Hepatic stellate cell (primary cell): ENCODE results near the gene PLEKHA1.

ENCODE experiments used
- DNase-seq: peaks from one replicate; pipeline ENCODE4 v3.0.0; 2011; ENCODE audit warnings: low spot score

The PLEKHA1 gene

DNA sequence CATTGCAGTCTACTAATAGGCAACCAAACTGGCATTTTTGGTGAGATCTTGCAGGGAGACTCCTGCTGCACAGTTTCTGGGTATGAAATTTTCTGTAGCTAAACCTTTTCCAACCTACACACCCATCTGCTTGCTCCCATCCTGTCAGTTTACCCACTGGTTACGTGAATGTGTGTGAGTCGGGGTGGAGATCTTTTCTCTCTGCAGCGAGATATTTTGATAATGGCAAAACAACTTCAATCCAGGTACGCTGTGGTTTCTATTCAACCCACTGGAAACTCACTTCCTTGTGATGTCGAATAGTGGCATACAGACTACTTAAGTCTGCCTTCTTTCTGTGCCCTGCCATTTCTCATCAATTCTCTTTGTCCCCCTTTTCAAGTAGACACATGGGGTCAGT is 4.5 kb downstream of the PLEKHA1 start:
- DNase-seq, result no peak

DNA sequence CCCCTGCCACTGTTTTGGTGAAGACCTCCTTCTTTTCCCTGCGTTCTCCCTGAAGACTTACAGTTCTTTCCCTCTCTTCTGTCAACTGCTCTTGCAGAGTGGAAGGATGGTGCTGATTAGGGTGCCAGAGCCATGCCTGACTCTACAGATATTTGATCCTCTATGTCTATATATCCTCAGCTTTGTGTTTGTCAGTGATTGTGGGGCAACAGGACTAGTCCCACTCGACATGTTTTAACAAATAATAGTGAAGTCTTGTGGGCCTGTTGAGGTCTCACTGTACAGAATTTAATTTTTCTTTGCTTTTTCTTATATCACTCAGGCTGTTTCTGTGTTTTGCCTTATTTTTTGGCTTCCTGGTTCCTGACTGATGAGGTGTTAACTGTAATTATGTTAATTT is 5.0 kb downstream of the PLEKHA1 start:
- DNase-seq, result no peak

GRCh38 chr10:122380703-122381102 is 6.2 kb downstream of the PLEKHA1 start:
- no peak for DNase-seq

GRCh38 chr10:122381680-122382079 is 7.2 kb downstream of the PLEKHA1 start:
- DNase-seq, result no peak

GRCh38 chr10:122386514-122386913 is 12.0 kb downstream of the PLEKHA1 start:
- DNase-seq, result no peak

GRCh38 chr10:122387572-122387971 is 13.1 kb downstream of the PLEKHA1 start:
- DNase-seq, result no peak

DNA sequence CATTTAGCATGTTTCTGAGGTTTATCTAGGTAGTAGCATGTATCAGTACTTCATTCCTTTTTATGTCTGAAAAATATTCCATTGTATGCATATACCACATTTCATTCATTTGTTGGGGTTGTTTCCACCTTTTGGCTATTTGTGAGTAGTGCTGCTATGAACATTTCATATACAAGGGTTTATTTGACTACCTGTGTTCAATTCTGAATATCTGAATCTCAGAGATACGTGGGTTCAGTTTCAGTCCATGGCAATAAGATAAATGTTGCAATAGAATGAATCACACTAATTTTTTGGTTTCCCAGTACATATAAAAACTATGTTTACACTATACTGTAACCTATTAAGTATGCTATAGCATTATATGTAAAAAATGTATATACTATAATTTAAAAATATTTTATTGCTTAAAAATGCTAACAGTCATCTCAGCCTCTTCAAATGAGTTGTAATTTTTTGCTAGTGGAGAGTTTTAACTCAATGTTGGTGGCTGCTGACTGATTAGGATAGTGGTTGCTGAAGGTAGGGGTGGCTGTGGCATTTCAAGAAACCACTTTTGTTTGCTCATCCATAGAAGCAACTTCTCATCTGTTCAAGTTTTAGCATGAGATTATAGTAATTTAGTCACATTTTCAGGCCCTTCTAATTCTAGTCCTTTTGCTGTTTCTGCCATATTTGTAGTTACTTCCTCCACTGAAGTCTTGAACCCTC is 13.9 kb downstream of the PLEKHA1 start:
- no peak for DNase-seq

- DNase-seq, result no peak
These were observed 15.8 kb downstream of the PLEKHA1 start for GRCh38 chr10:122390271-122390670.

- DNase-seq, result no peak
These were observed 16.2 kb downstream of the PLEKHA1 start for GRCh38 chr10:122390679-122391078.

DNA sequence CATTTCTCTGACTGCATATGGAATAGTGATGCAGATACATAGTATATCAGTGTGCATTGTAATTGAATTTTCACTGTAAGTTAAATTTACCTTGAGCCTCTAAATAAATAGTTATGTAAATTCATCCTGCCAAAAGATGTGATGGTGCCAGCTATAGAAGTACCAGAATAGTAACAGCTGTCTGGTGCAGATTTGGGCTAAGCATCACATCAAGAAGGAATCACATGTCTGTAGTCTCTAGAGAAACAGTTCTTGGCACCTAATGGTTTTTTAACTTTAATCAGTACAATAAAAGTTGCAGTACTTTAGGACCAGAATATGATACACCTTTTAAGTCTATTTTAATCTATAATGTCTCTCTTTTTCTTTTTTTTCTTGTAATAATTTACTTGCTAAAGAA is 17.4 kb downstream of the PLEKHA1 start:
- DNase-seq, result no peak

- DNase-seq, result no peak
These were observed 18.3 kb downstream of the PLEKHA1 start for GRCh38 chr10:122392835-122393234.

- DNase-seq, result no peak
These were observed 18.8 kb downstream of the PLEKHA1 start for GRCh38 chr10:122393288-122393687.

DNA sequence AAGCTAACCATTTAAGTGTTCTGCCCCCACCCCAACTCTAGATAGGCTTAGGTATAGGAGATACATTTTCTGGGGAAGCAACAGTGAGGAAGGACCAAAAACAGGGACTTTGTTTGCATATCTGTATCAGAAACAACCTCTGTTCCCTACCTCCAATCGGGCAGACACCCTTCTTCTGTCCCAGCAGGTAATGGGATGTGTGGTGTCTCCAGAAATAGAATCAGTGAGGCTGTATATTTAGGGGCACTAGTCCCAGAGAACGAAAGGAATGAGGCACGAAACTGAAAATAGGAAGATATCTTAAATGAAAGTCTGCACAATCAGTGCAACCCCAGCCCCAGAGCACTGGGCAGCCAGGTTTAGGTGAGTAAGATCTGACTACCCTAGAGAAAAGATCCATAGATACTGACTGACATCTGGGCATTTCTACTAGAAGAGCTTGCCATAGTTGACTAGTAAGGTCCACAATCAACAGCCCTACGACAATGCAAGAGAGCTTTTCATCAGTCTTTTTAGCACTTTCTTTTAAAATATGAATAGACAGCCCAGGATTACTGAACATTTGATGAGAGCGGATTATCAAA is 28.1 kb downstream of the PLEKHA1 start:
- no peak for DNase-seq

- no peak for DNase-seq
These were observed 30.1 kb downstream of the PLEKHA1 start for GRCh38 chr10:122404576-122404975.

DNA sequence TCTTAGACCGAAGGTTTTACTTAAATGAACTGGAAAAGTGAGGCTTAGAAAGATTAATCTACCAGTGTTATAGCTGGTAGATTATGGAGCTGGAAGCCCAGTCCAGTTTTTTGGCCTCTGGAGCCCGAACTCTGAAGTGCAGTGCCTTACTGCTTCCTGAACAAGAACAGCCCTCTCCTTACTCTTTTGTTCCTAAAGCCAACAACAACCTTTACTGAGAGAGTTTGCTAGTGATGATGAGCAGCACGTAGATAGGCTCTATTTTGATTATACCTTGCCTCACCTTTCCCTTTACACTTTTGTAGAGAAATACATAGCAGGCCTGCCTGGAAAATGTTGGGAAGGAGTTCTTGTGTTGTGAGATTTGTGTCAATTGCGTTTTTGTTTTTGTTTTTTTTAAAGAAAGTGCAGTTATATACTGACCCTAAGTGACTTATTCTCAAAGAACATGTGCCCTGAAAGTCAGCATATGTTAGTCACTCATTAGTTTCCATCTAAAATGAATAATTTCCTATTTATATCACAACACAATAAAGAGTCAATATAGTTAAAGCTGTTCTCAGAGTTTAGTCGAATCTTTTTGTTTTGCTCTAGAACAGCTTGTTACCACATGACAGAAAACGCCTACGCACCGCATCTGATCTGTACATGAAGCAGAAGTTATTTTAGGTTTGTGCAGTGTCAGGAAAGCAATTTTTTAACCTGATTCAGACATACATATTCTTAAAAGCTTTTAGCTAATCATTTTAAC is 33.0 kb downstream of the PLEKHA1 start:
- no peak for DNase-seq

DNA sequence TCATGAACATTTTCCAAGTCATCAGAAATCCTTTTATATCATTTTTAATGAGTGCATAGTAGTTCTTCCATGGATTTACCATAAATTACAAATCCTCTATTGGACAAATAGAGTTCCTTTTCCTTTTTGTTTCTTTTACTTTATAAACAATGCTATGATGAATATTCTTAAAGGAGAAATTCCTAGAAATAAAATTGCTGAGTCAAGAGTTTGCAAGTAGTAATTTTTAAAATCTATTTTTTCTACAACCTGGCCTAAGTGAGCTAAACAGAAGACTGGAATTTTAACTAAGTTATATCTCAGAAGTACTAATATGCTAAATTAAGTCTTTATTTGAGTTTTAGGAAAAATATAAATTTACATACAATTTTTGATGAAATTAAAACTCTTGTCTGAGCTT is 38.8 kb downstream of the PLEKHA1 start:
- DNase-seq, result no peak

GRCh38 chr10:122417667-122418066 is 43.2 kb downstream of the PLEKHA1 start:
- no peak for DNase-seq

DNA sequence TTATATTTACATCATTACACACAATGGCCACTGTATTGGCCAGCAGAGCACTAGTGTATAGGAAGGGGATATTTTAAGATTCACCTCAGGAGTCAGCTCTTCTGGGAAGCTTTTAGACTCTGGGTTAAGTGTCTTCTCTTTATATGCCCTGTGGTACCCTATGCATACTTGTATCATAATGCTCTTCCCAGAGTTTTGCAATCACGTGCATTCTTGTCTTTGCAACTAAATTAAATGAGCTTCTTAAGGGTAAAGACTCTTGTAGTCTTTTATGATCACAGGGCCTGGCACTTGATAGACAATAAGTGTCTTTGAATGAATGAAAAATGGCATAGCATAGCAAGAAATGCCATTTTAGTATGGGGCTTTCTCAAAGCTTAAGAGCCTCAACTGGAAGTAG is 44.5 kb downstream of the PLEKHA1 start:
- no peak for DNase-seq

DNA sequence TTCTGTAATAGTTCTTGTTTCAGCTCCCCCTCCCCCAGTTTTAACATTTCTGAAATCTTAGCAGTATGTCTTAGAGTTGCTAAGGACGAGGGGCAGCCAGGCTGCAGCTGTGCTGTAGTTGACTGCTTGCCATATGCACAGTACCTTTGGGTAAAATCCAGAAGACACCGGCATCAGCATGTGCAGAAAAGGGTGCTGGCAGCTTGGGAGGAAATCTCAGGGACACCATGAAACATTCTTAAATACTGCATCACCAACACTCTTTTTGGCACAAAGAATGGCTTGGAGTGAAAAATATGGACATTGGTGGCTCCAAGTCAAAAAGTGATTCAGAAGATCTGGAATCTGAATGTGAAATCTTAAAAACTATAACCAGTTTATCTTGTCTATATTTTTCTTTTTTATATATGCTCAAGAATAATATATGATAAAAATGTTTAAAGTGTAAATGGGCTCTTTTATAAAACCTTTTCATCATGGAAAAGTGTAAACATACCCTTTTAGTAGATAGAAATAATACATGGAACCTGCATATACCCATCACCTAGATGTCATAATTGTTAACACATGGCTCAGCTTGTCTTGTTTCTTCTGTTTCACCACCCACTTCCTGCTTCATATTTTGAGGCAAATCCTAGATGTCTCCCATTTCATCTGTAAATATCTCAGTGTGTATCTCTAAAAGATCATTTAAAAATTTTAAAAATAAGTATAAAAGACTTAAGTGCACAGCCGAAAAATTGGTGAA is 45.5 kb downstream of the PLEKHA1 start:
- no peak for DNase-seq

- no peak for DNase-seq
These were observed 46.1 kb downstream of the PLEKHA1 start for GRCh38 chr10:122420624-122421007.

DNA sequence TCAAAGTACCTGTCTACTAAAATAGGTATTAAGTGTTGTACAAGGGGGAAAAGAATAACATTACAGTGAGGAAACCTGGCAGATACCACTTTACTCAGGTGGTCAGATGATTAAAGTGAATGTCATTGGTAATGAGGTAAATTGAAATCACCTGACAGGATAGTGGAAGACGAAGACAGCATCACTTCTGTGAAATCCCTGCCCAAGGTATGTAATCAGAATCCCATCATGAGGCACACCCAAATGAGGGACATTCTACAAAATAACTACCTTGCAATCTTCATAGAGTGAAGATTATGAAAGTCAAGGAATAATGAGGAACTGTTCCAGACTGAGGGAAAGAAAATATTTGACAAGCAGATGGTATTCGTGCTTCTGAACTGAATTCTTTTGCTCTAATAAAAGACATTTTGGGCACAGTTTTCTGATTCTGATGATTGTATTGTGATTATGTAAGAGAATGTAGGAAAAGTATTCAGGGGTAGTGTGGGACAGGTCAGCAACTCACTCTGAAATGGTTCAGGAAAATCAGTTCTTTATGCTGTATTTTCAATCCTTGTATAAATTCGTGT is 46.6 kb downstream of the PLEKHA1 start:
- DNase-seq, result no peak

- no peak for DNase-seq
These were observed 47.2 kb downstream of the PLEKHA1 start for GRCh38 chr10:122421742-122422141.
